Suprapubic skin (tissue), 4 donors: ENCODE results near the gene PFKP. TPM values are rescaled to one million over a fixed set of nuclear protein-coding genes. Genes with fewer than 3 reads are reported as not detected.

Experiments used
- DNase-seq, 2 donors: peaks; one replicate each; pipeline ENCODE4 v3.0.0-alpha.2; 2019; ENCODE audit warnings: low spot score in 2 of 2
- H3K27ac ChIP-seq: fragments of 200-600 bp; sonication (generic); one replicate; pipeline ENCODE4 v1.5.1; 2019
- H3K27me3 ChIP-seq: fragments of 200-600 bp; sonication (generic); one replicate; pipeline ENCODE4 v1.5.1; 2019
- H3K36me3 ChIP-seq: fragments of 200-600 bp; sonication (generic); one replicate; pipeline ENCODE4 v1.5.1; 2019
- H3K4me1 ChIP-seq: fragments of 200-600 bp; sonication (generic); one replicate; pipeline ENCODE4 v1.5.1; 2019
- H3K4me3 ChIP-seq: fragments of 200-600 bp; sonication (generic); one replicate; pipeline ENCODE4 v1.5.1; 2019; ENCODE audit warnings: mild to moderate bottlenecking
- H3K9me3 ChIP-seq: fragments of 200-600 bp; sonication (generic); one replicate; pipeline ENCODE4 v1.5.1; 2019
- CTCF ChIP-seq, 2 donors: fragments of 200-600 bp in 1 of 2; fragments of 450-650 bp in 1 of 2; sonication (generic) in 1 of 2; IDR thresholded peaks; one replicate each; pipeline ENCODE4 v1.5.1; 2016 to 2019; ENCODE audit warnings: antibody characterized with exemption in 2 of 2, mild to moderate bottlenecking in 1 of 2, moderate library complexity in 1 of 2
- EP300 ChIP-seq: sonication (generic); formaldehyde crosslinking; IDR thresholded peaks from one replicate; pipeline ENCODE4 v1.6.1; 2017; ENCODE audit warnings: antibody characterized with exemption
- POLR2A ChIP-seq, 2 donors: fragments of 450-650 bp; IDR thresholded peaks; one replicate each; pipeline ENCODE4 v1.6.1; 2017; ENCODE audit warnings: antibody characterized with exemption in 2 of 2, mild to moderate bottlenecking in 2 of 2, moderate library complexity in 2 of 2
- POLR2AphosphoS5 ChIP-seq, 3 donors: sonication (generic); formaldehyde crosslinking; IDR thresholded peaks; one replicate each; pipeline ENCODE4 v1.6.1; 2017; ENCODE audit warnings: antibody characterized with exemption in 3 of 3
- WGBS: methylation state at CpG from one replicate; pipeline ENCODE4 v1.1.5; 2018; 5-methylcytosine and 5-hydroxymethylcytosine counted together
- total RNA-seq, 4 donors: library from RNA; depleted of rRNA; stranded (reverse); fragments of >200 nt; gene quantifications; one replicate each; pipeline ENCODE4 v1.1.0, GENCODE V29; 2016

PFKP gene
- total RNA-seq, 4 donors from 2014 or later, result 36.7 to 58.9 (median 44.7) TPM

- H3K36me3 ChIP-seq, result peaks cover 12% of the 10 kb centered on the region
- TF ChIP-seq POLR2A (IDR thresholded peaks at IDR 0.05), result no peak
- TF ChIP-seq POLR2AphosphoS5 (IDR thresholded peaks at IDR 0.05), result no peak
- TF ChIP-seq EP300, result no peak
- no peak for TF ChIP-seq CTCF (IDR thresholded peaks at IDR 0.05)
- DNase-seq, result no peak
- H3K4me3 ChIP-seq, result peak overlapping the region; percentile 18
- H3K9me3 ChIP-seq, result no peaks in the 10 kb centered on the region
- peaks cover 30% of the 10 kb centered on the region for H3K4me1 ChIP-seq
- 59% methylated on average over 16 of the region's 16 CpGs for WGBS
- H3K27me3 ChIP-seq, result no peaks in the 10 kb centered on the region
- peak overlapping the region; percentile 89 for H3K27ac ChIP-seq
These were observed 28.8 kb downstream of the PFKP start for GRCh38 chr10:3096149-3096548.

- DNase-seq, result no peak
- WGBS, result 91% methylated on average over 9 of the region's 9 CpGs
- H3K27ac ChIP-seq, result no peak overlapping the region
- TF ChIP-seq POLR2AphosphoS5 (IDR thresholded peaks at IDR 0.05) (no peak), CTCF (IDR thresholded peaks at IDR 0.05) (no peak), POLR2A (IDR thresholded peaks at IDR 0.05) (no peak), EP300 (no peak)
- no peaks in the 10 kb centered on the region for H3K27me3 ChIP-seq
- H3K36me3 ChIP-seq, result peaks cover 18% of the 10 kb centered on the region
- no peaks in the 10 kb centered on the region for H3K9me3 ChIP-seq
- no peak overlapping the region for H3K4me3 ChIP-seq
- H3K4me1 ChIP-seq, result peaks cover 22% of the 10 kb centered on the region
These were observed 29.8 kb downstream of the PFKP start for GRCh38 chr10:3097160-3097559.

- Histone ChIP-seq H3K27ac (no peak overlapping the region), H3K27me3 (no peaks in the 10 kb centered on the region), H3K4me1 (peaks cover 22% of the 10 kb centered on the region), H3K36me3 (peaks cover 21% of the 10 kb centered on the region), H3K4me3 (no peak overlapping the region), H3K9me3 (no peaks in the 10 kb centered on the region)
- DNase-seq, result no peak
- TF ChIP-seq POLR2AphosphoS5 (IDR thresholded peaks at IDR 0.05) (no peak), EP300 (no peak), CTCF (IDR thresholded peaks at IDR 0.05) (no peak), POLR2A (IDR thresholded peaks at IDR 0.05) (no peak)
- 84% methylated on average over 11 of the region's 11 CpGs for WGBS
These were observed 31.3 kb downstream of the PFKP start for GRCh38 chr10:3098689-3099088.

GRCh38 chr10:3099291-3100092, 32.1 kb downstream of the PFKP start:
- Histone ChIP-seq H3K36me3 (peaks cover 29% of the 10 kb centered on the region), H3K27me3 (no peaks in the 10 kb centered on the region), H3K27ac (no peak overlapping the region), H3K4me3 (no peak overlapping the region), H3K4me1 (peaks cover 21% of the 10 kb centered on the region), H3K9me3 (no peaks in the 10 kb centered on the region)
- DNase-seq, result no peak
- 85% methylated on average over 22 of the region's 22 CpGs for WGBS
- no peak for TF ChIP-seq POLR2A (IDR thresholded peaks at IDR 0.05)

GRCh38 chr10:3100093-3100792, 32.9 kb downstream of the PFKP start:
- Histone ChIP-seq H3K27ac (no peak overlapping the region), H3K36me3 (peaks cover 37% of the 10 kb centered on the region), H3K27me3 (no peaks in the 10 kb centered on the region), H3K9me3 (no peaks in the 10 kb centered on the region), H3K4me3 (no peak overlapping the region), H3K4me1 (peaks cover 13% of the 10 kb centered on the region)
- TF ChIP-seq POLR2A (IDR thresholded peaks at IDR 0.05), result no peak
- TF ChIP-seq POLR2AphosphoS5 (IDR thresholded peaks at IDR 0.05), result no peak
- TF ChIP-seq EP300, result no peak
- TF ChIP-seq CTCF (IDR thresholded peaks at IDR 0.05), result no peak
- no peak for DNase-seq
- 95% methylated on average over 19 of the region's 19 CpGs for WGBS
